Breast epithelium (tissue), 4 donors: ENCODE results near the gene SRRM3. TPM values are rescaled to one million over a fixed set of nuclear protein-coding genes. Genes with fewer than 3 reads are reported as not detected.

ENCODE experiments used
- DNase-seq, 2 donors: peaks; one replicate each; pipeline ENCODE4 v3.0.0-alpha.2; 2019; ENCODE audit warnings: low spot score in 2 of 2
- H3K27ac ChIP-seq, 2 donors: fragments of 200-600 bp; sonication (generic) in 1 of 2; one replicate each; pipeline ENCODE4 v1.5.1; 2016 to 2019; ENCODE audit warnings: mild to moderate bottlenecking in 1 of 2
- H3K27me3 ChIP-seq, 2 donors: fragments of 200-600 bp; sonication (generic) in 1 of 2; one replicate each; pipeline versions ENCODE4 v1.5.1 to v1.6.0; 2017 to 2019; ENCODE audit warnings: control low read depth in 1 of 2, mild to moderate bottlenecking in 1 of 2
- H3K36me3 ChIP-seq: fragments of 200-600 bp; one replicate; pipeline ENCODE4 v1.5.1; 2019
- H3K4me1 ChIP-seq, 2 donors: fragments of 200-600 bp; sonication (generic); one replicate each; pipeline ENCODE4 v1.5.1; 2016 to 2019; ENCODE audit warnings: control low read depth in 1 of 2
- H3K4me3 ChIP-seq, 3 donors: fragments of 200-600 bp; sonication (generic); 1 replicate in 2 of 3; 2 replicates in 1 of 3; pipeline ENCODE4 v1.5.1; 2016 to 2019; ENCODE audit warnings: mild to moderate bottlenecking in 3 of 3, moderate library complexity in 2 of 3
- H3K9me3 ChIP-seq, 2 donors: fragments of 200-600 bp; sonication (generic) in 1 of 2; one replicate each; pipeline ENCODE4 v1.5.1; 2016 to 2019; ENCODE audit warnings: control low read depth in 1 of 2
- POLR2A ChIP-seq: fragments of 450-650 bp; IDR thresholded peaks from one replicate; pipeline ENCODE4 v1.6.1; 2016; ENCODE audit warnings: antibody characterized with exemption, mild to moderate bottlenecking, moderate library complexity
- POLR2AphosphoS5 ChIP-seq, 3 donors: sonication (generic); formaldehyde crosslinking; IDR thresholded peaks; one replicate each; pipeline ENCODE4 v1.6.1; 2017; ENCODE audit warnings: antibody characterized with exemption in 3 of 3
- intact Hi-C: fragments of 100-400 bp; cut with DNase I; formaldehyde crosslinking; loops from one replicate; pipeline ENCODE4 v1.15.1; 2023; ENCODE audit warnings: low total_unique reads
- total RNA-seq, 3 donors: library from RNA; depleted of rRNA; stranded (reverse); fragments of >200 nt; gene quantifications; one replicate each; pipeline ENCODE4 v1.1.0, GENCODE V29; 2016
- TF ChIP-seq, protein P1 (sequence below), 3 donors: fragments of 450-650 bp; IDR thresholded peaks; one replicate each; pipeline ENCODE4 v1.5.1; 2016 to 2017; ENCODE audit warnings: antibody characterized with exemption in 3 of 3, mild to moderate bottlenecking in 3 of 3, moderate library complexity in 3 of 3

Gene SRRM3
- total RNA-seq, 3 donors from 2014 or later, result 3.4 to 7.9 (median 3.4) TPM

DNA sequence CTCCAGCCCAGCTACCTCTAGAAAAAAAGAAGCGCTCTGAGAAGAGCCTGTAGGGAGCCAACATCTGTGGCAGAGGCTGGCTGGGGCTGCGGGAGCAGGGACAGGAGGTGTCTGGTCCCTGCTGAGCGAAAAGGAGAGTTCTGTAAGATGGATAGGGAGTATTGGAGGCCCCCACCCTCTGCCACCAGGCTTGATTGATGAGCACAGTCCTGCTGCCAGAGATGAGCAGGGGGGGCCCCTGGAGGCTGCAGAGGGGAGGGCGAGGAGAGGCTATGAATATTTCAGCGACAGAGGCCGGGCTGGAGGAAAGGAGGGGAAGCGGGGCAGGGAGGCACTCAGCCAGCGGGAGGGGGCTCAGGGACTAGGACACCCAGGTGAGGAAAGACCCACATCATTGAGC is 56.3 kb downstream of the SRRM3 start:
- H3K27ac ChIP-seq, result no peak overlapping the region
- DNase-seq, result no peak
- intact Hi-C loops, result no loop called here

DNA sequence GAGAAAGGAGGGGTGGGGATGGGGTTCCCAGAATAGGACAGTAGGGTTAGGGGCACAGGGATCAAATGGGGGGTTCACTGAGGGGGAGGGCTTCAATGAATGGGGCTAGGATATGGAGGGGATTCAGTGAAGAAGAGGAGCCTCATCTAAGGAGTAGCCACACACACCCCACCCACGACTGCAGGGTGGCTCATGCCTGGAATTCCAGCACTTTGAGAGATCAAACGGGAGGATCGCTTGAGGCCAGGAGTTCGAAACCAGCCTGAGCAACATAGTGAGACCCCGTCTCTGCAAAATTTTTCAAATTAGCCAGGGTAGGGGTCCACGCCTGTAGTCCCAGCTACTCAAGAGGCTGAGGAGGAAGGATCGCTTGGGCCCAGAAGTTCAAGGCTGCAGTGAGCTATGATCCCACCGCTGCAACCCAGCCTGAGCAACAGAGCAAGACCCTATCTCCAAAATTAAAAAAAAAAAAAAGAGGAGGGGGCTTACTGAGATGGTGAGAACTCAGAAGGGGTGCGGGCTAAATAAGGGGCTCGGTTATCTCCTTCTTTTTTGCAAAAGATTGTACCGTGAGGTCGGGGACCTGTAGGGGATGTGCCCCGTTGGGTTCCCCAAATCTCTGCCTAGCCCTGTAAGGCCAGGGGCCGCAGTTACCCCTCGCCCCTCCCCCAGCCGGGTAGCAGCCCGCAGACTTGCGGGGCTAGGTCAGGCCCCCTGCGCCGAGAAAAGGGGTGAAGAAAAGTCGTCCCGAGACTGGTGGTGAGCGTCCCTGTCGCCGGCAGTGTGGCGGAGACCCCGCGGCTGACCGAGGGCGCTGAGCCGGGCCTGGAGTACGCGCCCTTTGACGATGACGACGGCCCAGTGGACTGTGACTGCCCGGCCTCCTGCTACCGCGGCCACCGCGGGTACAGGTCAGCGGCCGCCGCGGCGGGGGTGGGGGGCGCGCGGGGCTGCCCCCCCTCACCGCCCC is 57.7 kb downstream of the SRRM3 start:
- TF ChIP-seq POLR2AphosphoS5 (IDR thresholded peaks at IDR 0.05) (no peak), POLR2A (no peak)
- TF ChIP-seq, protein P1, sequence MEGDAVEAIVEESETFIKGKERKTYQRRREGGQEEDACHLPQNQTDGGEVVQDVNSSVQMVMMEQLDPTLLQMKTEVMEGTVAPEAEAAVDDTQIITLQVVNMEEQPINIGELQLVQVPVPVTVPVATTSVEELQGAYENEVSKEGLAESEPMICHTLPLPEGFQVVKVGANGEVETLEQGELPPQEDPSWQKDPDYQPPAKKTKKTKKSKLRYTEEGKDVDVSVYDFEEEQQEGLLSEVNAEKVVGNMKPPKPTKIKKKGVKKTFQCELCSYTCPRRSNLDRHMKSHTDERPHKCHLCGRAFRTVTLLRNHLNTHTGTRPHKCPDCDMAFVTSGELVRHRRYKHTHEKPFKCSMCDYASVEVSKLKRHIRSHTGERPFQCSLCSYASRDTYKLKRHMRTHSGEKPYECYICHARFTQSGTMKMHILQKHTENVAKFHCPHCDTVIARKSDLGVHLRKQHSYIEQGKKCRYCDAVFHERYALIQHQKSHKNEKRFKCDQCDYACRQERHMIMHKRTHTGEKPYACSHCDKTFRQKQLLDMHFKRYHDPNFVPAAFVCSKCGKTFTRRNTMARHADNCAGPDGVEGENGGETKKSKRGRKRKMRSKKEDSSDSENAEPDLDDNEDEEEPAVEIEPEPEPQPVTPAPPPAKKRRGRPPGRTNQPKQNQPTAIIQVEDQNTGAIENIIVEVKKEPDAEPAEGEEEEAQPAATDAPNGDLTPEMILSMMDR (IDR thresholded peaks at IDR 0.05), result no peak
- DNase-seq, result no peak
- Histone ChIP-seq H3K4me3 (peak overlapping the region; percentile 9 to 60 (median 41)), H3K27me3 (peaks cover 5 to 28% of the 10 kb centered on the region in 2 donors), H3K36me3 (no peaks in the 10 kb centered on the region), H3K27ac (no peak overlapping the region), H3K9me3 (no peaks in the 10 kb centered on the region), H3K4me1 (no peaks in the 10 kb centered on the region)
- intact Hi-C loops, result no loop called here

More for the DNA sequence above, 56.3 kb downstream of the SRRM3 start:
- Histone ChIP-seq H3K9me3 (no peaks in the 10 kb centered on the region), H3K27me3 (peaks cover 5 to 28% of the 10 kb centered on the region in 2 donors), H3K4me3 (no peak overlapping the region), H3K36me3 (no peaks in the 10 kb centered on the region), H3K4me1 (no peaks in the 10 kb centered on the region)
- TF ChIP-seq POLR2AphosphoS5 (IDR thresholded peaks at IDR 0.05) (no peak), POLR2A (no peak)
- TF ChIP-seq, protein P1 (IDR thresholded peaks at IDR 0.05), result no peak

- H3K36me3 ChIP-seq, result no peaks in the 10 kb centered on the region
- no peak for DNase-seq
- no peak overlapping the region for H3K27ac ChIP-seq
- intact Hi-C loops, result no loop called here
- TF ChIP-seq, protein P1 (IDR thresholded peaks at IDR 0.05), result no peak
- TF ChIP-seq POLR2AphosphoS5 (IDR thresholded peaks at IDR 0.05) (no peak), POLR2A (no peak)
- no peaks in the 10 kb centered on the region for H3K9me3 ChIP-seq
- peak overlapping the region; percentile 9 to 60 (median 41) for H3K4me3 ChIP-seq
- peaks cover 5 to 28% of the 10 kb centered on the region in 2 donors for H3K27me3 ChIP-seq
- H3K4me1 ChIP-seq, result no peaks in the 10 kb centered on the region
Measured at GRCh38 chr7:76260171-76260703, 58.5 kb downstream of the SRRM3 start.

DNA sequence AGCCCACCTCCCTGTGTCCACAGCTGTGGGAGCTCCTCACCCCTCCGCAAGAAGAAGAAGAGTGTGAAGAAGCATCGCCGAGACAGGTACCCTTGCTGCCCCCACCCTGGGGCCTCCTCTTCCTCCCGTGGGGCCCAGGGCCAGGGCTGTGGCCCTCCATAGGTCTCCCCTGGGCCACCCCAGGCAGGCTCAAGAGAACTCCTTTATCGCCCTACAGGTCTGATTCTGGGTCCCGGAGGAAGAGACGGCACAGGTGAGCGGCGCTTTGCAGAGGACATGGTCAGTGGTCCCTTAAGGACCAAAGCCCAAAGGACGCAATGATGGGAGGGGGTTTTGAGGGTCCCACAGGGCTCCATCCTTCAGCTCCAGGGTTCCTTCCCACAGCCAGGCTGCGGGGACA is 59.6 kb downstream of the SRRM3 start:
- Histone ChIP-seq H3K36me3 (no peaks in the 10 kb centered on the region), H3K27me3 (peaks cover 5 to 28% of the 10 kb centered on the region in 2 donors), H3K9me3 (no peaks in the 10 kb centered on the region), H3K27ac (no peak overlapping the region), H3K4me3 (no peak overlapping the region), H3K4me1 (no peaks in the 10 kb centered on the region)
- intact Hi-C loops, result no loop called here
- no peak for DNase-seq
- TF ChIP-seq POLR2A, result no peak
- TF ChIP-seq, protein P1 (IDR thresholded peaks at IDR 0.05), result no peak
- no peak for TF ChIP-seq POLR2AphosphoS5 (IDR thresholded peaks at IDR 0.05)

DNA sequence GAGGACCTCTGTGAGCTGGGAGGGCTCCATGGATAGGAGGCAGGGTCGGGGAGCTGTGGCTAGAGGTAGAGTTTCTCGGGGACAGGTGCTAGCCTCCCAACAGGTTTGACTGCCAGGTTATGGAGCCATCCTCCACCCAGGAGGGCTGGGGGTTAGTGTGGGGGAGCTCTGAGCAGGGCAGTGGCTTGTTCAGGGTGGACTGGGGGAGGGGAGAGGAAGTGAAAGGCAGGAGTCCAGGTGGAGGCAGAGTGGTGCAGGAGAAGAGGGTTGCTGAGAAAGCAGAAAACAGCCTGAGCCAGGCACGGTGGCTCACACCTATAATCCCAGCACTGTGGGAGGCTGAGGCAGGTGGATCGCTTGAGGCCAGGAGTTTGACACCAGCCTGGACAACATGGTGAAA is 60.2 kb downstream of the SRRM3 start:
- Histone ChIP-seq H3K27me3 (peaks cover 5 to 32% of the 10 kb centered on the region in 2 donors), H3K36me3 (no peaks in the 10 kb centered on the region), H3K4me1 (peaks cover 1% of the 10 kb centered on the region in 2 donors), H3K4me3 (no peak overlapping the region), H3K9me3 (no peaks in the 10 kb centered on the region), H3K27ac (no peak overlapping the region)
- TF ChIP-seq POLR2AphosphoS5 (IDR thresholded peaks at IDR 0.05) (no peak), POLR2A (no peak)
- TF ChIP-seq, protein P1 (IDR thresholded peaks at IDR 0.05), result no peak
- intact Hi-C loops, result no loop called here
- no peak for DNase-seq
